Measurements from ENCODE around the gene YWHAQ.
"Not testable (repeated sequence)": the region's sequence is repeated elsewhere in the genome, so short reads cannot be mapped to it uniquely, and the experiment has no call there.

Gene YWHAQ

GRCh38 chr2:9613291-9613690, 17.5 kb downstream of the YWHAQ start:
- H3K4me3 ChIP-seq (ENCODE audit: low read depth, low read length): no peak overlapping the region
- TF ChIP-seq CTCF (IDR thresholded peaks at IDR 0.05; ENCODE audit: control insufficient read depth, extremely low read depth, insufficient read depth): no peak
- no peak for DNase-seq (ENCODE audit: low read depth)

GRCh38 chr2:9611549-9611912, 19.3 kb downstream of the YWHAQ start:
- DNase-seq (ENCODE audit: low read depth); H3K4me3 ChIP-seq (ENCODE audit: low read depth, low read length): not testable (repeated sequence)

GRCh38 chr2:9610781-9611548, 19.8 kb downstream of the YWHAQ start:
- DNase-seq (ENCODE audit: low read depth): no peak
- TF ChIP-seq CTCF (IDR thresholded peaks at IDR 0.05; ENCODE audit: control insufficient read depth, extremely low read depth, insufficient read depth): no peak
- no peak overlapping the region for H3K4me3 ChIP-seq (ENCODE audit: low read depth, low read length)

GRCh38 chr2:9608491-9608890, 22.3 kb downstream of the YWHAQ start:
- DNase-seq (ENCODE audit: low read depth): peak; percentile 72
- not testable (repeated sequence) for H3K4me3 ChIP-seq (ENCODE audit: low read depth, low read length)

GRCh38 chr2:9602412-9602811, 28.4 kb downstream of the YWHAQ start:
- TF ChIP-seq CTCF (IDR thresholded peaks at IDR 0.05; ENCODE audit: control insufficient read depth, extremely low read depth, insufficient read depth): no peak
- no peak for DNase-seq (ENCODE audit: low read depth)
- no peak overlapping the region for H3K4me3 ChIP-seq (ENCODE audit: low read depth, low read length)

- H3K4me3 ChIP-seq (ENCODE audit: low read depth, low read length): no peak overlapping the region
- no peak for DNase-seq (ENCODE audit: low read depth)
- TF ChIP-seq CTCF (IDR thresholded peaks at IDR 0.05; ENCODE audit: control insufficient read depth, extremely low read depth, insufficient read depth): no peak
Measured at GRCh38 chr2:9601397-9601796, 29.4 kb downstream of the YWHAQ start.

- H3K4me3 ChIP-seq (ENCODE audit: low read depth, low read length): no peak overlapping the region
- DNase-seq (ENCODE audit: low read depth): no peak
- no peak for TF ChIP-seq CTCF (IDR thresholded peaks at IDR 0.05; ENCODE audit: control insufficient read depth, extremely low read depth, insufficient read depth)
Measured at GRCh38 chr2:9599430-9599829, 31.4 kb downstream of the YWHAQ start.

DNA sequence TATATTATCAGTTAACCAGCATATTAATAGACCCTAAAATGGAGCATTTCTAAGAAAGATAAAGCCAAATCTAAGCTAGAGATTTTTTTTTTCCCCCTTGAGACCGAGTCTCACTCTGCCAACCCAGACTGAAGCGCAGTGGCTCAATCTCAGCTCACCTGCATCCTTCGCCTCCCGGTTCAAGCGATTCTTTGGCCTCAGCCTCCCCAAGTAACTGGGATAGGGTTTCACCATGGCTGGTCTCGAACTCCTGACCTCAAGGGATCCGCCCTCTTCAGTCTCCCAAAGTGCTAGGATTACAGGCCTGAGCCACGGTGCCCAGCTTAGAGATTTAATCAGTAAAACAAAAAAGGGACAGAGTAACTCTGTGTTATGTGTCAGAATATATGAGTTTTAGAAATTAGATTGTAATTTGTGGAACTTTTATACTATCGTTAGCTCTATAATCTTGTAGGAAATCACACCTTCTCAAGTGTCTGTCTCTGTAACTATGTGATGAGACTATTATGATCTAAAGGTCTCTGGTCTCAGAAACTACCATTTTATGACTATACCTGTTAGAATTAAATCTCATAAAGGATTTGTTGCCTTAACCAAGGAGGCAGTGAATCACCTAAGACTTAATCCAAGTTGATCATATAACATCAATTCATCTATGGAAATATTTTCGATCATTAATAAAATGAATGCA, 34.0 kb downstream of the YWHAQ start:
- no peak overlapping the region for H3K4me3 ChIP-seq (ENCODE audit: low read depth, low read length)
- TF ChIP-seq CTCF (IDR thresholded peaks at IDR 0.05; ENCODE audit: control insufficient read depth, extremely low read depth, insufficient read depth): no peak
- no peak for DNase-seq (ENCODE audit: low read depth)
